NCI-H1930 (cell line): ENCODE data around the gene GET3.

Source experiments
- DNase-seq, 2 experiments: peaks; one replicate each; lab custom pipeline; 2025; lab: John Stamatoyannopoulos, UW

GET3 gene

DNA sequence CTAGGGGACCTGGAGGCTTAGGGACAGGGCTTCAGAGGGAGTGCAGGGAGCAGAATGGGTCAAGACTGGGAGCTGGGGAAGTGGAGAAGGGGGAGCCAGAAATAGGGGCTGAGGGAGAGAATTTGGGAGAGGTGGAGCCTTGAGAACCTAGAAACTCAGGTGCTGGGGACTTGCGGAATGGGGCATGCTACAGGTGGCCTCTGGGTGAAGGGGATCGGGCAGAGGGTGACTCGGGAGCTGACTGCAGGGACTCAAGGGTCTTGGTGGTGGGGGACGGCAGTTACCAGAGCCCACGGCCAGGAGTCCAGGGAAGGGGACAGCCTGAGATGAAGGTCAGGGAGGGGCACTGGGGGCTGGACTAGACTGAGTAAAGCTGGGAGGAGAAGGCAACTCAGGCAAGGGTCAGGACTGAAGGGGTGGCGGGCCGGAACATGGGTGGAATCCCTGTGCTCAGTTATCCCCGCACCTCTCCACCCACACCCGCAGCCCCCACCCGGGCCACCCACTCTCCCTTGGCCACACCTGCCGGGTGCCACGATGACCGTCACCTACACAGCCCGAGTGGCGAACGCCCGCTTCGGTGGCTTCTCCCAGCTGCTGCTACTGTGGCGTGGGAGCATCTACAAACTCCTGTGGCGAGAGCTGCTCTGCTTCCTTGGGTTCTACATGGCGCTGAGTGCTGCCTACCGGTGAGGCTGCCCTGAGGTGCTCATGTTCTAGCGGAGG is 14.9 kb downstream of the GET3 start:
- no peak for DNase-seq

DNA sequence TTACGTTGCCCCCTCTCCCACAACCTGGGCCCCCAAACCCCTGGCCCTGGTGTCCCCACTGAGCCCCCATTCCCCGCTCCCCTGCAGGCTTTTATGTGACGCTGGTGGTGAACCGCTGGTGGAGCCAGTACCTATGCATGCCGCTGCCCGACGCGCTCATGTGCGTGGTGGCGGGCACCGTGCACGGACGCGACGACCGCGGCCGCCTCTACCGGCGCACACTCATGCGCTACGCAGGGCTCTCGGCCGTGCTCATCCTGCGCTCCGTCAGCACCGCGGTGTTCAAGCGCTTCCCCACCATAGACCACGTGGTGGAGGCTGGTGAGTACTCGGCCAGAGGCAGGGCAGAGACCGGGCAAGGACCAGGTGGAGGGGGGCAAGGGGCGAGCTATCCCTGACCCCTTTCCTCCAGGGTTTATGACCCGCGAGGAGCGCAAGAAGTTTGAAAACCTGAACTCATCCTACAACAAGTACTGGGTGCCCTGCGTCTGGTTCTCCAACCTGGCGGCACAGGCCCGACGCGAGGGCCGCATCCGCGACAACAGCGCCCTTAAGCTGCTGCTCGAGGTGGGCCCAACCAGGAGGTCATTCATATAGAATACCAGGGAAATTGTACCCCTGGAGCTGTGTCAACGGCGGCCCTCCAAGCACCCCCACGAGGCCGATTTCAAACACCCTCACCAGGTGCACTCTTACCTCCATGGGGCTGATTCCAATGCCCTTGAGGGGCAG is 17.3 kb downstream of the GET3 start:
- DNase-seq, result no peak

DNA sequence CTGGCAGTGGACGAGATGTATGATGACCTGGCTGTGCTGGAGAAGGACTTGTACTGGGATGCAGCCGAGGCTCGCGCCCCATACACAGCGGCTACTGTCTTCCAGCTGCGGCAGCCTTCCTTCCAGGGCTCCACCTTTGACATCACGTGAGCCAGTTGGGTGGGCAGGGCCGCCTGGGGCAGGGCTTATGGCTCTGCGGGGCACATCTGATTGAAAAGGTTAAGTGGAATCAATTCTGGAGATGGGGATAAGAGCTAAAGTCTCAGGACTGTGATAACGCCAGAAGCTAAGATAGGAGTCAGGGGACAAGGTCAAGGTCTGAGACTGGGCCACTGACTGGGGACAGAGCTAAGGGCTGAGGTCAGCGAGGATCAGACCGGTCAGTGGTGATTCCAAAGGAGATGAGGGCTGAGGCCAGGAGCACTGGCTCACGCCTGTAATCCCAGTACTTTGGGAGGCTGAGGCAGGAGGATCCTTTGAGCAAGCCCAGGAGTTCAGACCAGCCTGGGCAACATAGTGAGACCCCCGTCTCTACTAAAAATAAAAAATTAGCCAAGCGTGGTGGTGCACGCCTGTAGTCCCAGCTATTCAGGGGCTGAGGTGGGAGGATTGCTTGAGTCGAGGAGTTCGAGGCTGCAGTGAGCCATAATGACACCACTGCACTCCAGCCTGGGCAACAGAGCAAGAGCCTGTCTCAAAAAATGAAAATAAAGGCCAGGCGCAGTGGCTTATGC is 19.0 kb downstream of the GET3 start:
- no peak for DNase-seq

DNA sequence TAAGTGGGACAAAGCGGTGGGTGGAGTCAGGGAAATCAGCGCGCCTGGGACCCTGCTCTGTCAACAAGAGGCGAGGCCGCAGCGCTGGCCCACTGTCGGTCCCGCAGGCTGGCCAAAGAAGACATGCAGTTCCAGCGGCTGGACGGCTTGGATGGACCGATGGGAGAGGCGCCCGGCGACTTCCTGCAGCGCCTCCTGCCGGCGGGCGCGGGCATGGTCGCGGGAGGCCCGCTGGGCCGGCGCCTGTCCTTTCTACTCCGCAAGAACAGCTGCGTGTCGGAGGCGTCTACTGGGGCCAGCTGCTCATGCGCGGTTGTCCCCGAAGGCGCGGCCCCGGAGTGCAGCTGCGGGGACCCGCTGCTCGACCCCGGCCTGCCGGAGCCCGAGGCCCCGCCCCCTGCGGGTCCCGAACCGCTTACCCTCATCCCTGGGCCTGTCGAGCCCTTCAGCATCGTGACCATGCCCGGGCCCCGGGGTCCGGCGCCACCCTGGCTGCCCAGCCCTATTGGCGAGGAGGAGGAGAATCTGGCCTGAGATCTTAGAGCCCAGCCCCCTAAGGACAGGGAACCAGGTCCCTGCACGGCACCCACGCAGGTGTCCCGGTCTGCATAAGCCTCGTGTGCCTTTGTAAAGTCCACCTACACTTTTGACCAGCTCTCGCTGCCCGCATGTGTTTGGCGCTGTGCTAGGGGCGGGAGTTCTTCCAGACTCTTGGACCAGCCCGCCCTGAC is 20.4 kb downstream of the GET3 start:
- peak; percentile 34 to 72 for DNase-seq

DNA sequence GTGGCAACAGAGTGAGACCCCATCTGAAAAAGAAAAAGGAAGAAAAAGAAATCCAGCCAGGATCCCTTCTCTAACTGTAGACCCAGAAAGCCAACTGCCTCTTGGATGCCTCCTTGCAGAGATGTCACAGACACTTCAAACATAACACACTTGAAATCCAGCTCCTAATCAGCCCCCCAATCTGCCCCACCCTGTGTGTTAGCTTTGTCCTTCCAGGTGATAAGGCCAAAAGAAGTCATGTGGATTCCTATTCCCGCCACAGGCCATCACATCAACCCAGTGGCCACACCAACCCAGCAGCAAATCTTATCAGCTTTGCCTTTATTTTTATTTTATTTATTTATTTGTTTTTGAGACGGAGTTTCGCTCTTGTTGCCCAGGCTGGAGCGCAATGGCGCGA is 22.4 kb downstream of the GET3 start:
- DNase-seq, result no peak

DNA sequence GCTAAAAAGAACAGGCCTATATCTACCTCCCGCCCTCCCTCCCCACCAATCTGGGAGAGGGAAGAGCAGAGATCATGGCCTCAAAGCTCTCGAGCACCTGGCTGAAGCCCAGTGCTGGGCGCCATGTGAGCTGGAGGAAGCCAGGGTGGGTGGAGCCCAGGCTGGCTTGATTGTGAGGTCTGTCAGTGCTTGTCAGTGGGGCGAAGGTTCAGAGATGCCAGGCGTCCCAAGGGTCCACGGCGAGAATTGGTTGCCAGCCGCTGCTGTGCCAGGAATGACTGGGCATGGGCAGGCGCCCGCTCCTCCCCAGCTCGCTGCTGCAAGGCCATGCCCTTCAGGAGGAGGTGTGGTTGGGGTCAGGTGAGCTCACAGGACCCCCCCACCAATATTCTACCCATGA is 25.8 kb downstream of the GET3 start:
- no peak for DNase-seq

DNA sequence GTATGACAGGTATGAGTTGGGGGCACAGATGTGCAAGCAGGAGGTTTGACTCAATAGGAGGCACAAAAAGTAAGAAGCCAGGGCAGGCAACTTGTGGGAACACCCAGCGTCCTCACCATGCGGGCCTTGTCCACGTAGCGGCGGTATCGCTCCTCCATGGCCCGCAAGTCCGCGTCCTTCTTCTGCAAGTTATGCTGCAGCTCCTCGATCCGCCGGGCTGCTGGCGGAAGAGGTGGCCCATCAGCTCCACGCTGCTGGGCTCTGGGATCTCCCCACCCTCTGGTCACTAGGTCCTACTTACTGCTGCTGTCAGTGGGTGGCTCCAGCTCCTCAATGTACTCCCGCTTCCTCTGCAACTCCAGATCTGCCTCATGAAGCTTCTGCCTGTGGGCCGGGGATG is 27.4 kb downstream of the GET3 start:
- no peak for DNase-seq

DNA sequence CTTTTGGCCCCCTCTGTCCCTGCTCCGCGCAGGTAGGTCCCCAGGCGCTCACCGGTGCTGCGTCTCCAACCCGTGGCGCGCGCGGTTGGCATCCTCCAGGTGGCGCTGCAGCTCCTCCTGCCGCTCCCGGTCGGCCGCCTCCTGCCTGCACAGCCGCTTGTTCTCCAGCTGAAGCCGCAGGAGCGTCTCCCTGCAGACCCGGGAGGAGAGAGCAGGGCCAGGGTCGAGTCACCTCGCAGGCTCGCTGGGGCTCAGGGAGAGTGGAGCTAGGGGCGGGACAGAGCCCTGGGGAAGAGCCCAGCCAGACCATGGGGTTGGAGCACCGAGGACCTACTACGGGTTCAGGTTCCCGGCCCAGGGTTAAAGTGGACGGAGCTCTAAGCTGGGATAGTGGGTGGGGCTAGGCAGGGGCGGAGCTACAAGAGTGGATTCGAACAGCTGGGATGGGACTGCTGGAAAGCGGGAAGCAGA is 28.8 kb downstream of the GET3 start:
- peak; percentile 51 to 77 for DNase-seq

DNA sequence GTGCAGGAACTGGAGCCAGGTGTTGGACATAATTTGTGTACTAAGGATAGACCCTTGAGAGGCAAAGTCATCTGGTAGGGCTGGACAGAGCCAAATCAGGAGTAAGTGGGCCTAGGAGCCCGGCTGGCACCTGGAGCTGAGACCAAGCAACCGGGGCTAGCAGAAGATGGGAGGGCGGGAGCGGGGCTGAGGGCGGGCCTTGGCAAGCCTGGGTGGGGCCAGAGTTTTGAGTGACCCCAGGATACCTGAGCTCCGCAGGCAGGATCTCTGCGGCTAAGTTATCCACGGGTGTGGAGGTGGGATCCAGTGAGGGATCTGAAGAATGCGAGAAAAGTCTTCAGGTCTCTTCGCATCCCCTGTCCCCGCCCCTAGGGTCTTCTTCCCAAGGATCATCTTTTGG is 29.9 kb downstream of the GET3 start:
- DNase-seq, result no peak

DNA sequence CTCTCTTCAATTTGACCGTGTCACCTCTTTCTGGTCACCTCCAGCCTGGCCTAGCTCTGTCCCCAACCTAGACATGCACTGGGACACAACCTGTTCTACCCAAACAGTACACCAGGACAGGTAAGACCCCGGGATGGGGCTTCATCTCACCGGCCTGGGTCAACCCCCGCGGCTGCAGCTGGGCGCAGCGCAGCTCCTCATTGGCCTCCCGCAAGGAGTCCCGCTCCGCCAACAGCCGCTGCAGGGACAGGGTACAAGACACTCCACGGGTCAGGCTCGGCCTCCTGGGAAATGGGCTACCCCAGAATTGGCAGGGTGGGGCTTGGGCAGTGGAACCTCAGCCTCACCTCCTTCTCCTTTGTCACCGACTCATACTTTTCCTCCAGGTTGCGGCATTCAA is 30.4 kb downstream of the GET3 start:
- no peak for DNase-seq

DNA sequence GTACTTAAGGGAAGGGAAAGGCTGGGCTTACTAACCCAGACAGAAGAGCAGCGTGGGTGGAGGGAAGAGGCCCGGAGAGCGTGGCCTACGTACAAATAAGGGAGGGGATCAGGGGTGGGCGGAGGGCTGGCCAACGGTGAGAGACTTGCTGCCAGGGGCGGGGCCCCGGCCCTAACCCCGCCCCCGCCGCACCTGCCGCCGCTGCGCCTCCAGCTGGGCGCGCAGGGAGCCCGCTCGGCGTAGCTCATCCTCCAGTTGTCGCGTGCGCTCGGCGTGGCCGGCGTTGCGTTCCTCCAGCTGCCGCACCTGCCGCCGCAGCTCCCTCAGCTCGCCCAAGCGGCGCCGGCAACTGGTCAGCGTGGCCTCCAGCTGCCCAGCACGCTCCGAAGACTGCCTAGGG is 32.4 kb downstream of the GET3 start:
- DNase-seq, result peak; percentile 73 to 84

DNA sequence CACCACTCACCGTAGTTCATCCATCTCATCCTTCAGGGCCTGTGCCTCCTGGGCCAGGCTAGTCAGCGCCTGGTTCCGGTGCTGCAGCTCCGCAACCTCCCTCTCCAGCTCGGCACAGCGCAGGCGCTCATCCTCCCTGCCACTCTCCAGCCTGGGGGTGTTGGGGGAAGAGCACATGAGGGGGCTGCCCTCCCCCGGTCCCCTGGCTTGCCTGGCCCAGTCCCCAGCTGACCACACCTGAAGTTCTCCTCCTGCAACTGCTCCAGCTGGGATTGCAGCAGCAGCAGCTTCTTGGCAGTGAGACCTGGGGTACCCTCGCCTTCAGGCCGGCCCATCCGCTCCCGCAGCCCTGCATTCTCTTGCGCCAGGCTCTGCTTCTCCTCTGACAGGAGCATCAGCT is 33.6 kb downstream of the GET3 start:
- no peak for DNase-seq

DNA sequence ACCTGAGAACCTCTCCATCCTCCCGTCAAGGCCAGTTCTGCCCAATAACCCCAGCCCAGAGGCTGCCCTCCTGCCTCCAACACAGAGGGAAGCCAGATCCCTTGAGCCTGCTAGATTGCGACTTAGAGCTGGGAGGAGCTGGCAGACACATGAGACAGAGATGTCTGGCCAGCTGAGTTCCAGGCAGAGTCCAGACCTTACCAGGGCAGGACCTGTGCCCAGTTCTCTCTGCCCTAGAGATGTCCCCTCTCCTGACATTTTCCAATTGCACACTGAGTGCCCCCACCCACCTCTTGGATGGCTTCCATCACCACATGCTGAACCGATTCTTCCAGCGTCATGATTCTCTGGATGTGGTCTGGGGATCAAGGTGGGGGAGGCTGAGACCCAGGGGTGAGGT is 35.0 kb downstream of the GET3 start:
- DNase-seq, result no peak

DNA sequence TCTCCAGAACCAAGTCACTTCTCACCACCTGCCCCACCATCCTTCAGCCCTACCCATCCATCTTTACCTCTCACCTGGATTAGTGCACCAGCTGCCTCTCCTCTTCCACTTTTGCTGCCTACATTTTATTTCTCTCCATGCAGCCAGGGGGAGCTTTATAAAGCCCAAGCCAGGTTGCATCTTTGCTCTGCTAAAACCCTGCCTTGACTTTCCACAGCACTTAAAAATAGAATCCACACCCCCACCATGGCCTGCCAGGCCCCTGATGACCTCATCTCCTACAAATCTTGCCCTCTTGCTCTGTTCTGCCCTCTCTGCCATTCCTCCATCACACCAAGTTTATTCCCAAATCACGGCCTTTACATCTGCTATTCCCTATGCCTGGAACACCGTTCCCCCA is 36.3 kb downstream of the GET3 start:
- no peak for DNase-seq

DNA sequence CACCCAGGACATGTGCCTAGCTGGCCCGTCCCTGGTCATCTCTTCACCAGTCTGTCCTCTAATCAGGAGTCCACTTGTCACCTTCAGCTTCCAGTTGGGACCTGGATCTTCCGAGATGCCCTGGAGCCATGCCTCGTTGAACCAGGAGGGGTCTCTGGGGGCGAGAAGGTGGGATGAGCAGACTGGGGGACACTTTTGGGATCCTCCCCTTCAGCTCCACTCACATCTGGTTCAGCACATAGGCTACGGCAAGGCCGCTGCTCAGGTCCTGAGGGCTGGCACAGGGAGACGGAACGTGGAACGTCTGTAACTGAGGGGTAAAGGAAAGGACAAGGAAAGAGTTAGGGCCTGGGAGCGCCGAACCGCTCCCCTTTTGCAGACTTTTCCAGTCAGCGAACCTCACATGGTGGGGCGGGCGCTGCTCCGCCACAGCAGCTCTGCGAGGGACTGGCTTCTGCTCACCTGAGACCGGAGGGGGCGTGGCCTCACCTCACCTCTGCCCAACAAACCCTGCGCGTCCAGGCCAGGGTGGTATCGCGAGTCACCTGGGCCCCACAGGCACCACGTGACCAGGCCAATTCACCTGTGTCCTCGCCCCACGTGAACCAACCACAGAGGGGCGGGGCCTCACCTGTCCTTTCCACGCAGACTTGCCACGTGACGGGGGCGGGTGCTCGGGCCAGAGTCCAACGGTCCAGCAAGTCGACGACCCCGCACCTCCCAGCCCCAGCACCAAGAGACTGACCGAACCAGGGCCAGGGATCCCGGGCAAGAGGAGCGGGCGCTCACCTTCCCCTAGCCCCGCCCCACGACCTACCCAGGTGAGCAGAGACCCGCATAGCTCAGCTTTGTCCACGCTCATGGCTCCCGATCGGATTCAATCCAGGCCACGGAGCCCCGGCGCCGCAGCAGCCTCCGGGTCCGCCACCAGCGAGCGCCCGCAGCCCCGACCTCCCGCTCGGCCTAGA is 37.6 kb downstream of the GET3 start, which contains the start of gene HOOK2:
Gene HOOK2 (minus strand): TSS at position 965 of the 968 bp plus-strand sequence. CDS start 103 bp downstream, at position 862.
- peak; percentile 15 to 32 for DNase-seq

DNA sequence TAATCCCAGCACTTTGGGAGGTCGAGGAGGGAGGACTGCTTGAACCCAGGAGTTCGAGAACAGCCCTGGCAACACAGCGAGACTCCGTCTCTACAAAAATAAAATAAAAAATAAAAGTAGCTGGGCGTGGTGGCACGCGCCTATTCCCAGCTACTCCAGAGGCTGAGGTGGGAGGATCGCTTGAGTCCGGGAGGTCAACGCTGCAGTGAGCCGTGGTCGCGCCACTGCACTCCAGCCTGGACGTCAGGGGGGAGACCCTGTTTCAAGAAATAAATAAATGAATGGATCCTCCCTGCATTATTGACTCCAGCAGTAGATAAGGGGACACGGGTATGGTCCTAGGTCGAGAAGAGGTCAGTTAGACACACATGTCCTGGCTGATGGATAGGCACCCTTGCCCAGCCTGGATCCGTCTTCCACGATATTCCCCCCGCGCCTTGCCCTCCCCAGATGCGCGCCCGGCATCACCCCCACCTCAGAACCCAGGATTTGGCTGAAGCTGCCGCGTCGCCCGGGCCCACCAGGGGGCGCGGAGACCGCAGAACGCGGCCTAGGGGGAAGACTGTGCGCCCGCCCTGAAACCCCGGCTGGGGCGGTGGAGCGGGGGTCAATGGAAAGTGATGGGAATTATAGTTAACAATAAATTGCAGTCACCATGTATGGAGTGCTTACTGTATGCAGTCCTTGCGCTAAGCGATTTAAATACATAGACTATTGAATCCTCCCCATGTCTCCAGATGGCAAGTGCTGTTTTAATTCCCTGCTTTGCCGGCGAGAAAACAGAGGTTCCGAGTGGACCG is 40.1 kb downstream of the GET3 start:
- peak; percentile 56 to 75 for DNase-seq

DNA sequence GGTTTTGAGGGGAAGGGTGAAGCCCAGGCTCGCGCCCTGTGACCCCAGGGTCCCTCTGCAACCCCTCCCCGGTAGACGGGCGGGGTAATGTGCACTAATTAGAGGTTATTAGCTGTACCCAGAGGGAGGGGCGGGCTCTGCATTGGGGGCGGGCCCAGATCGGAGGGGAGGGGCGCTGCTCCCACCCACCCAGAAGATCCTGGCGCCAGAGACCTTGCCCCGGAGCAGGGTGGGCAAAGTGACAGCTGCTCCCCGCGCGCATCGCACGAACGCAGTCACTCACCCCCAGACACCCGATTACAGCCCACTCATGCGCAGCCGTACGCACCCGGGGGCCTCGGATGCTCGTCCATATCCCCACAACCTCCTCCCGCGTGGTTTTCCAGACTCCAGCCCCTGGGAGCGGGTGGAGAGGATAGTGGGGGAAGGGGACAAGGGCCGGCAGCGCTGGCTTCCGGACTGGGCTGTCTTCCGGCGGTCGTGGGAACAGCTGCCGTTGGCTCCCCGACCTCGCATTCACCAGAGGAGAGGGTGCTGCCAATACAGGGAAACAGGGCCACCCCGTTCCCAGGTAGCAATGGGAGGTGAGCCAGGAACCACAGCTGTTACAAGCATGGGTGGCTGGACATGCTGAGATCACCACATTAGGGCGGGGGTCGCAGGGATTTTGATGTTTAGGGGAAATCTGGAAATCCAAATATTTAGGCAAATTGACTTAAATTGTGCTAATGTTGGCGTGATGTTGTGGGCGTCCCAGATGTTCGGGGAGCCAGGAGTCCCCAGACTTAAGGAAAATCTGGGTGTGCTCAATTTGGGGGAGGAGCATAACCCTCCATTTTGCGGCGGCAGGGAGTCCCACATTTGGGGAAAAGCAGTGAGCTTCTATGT is 41.0 kb downstream of the GET3 start:
- peak; percentile 34 to 52 for DNase-seq

DNA sequence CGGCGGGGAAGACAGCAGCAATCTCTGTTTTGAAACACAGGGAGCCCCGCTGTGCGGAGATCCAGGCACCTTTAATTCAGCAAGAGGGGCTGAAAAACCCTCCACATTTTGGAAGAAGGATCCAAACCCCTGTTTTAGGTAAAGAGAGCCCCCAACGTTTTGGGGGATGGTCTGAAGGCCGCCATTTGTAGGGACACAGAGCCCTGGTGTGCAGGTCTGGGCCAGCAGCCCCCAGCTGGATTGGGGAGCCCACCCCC is 41.5 kb downstream of the GET3 start:
- DNase-seq, result no peak
